GM23338 (cell line): ENCODE measurements around the gene REEP1. TPM values are rescaled to one million over a fixed set of nuclear protein-coding genes. Genes with fewer than 3 reads are reported as not detected.

ENCODE experiments used
- ATAC-seq: fragments of 200-7000 bp; cut with Tn5 transposase; 3 replicates; pipeline ENCODE4 v1.9.1; 2020
- DNase-seq: peaks from one replicate; pipeline ENCODE4 v3.0.0-alpha.2; 2015; ENCODE audit warnings: low spot score
- H2AFZ ChIP-seq: fragments of 200-600 bp; sonication (generic); 2 replicates; pipeline ENCODE4 v1.8.0; 2016; ENCODE audit warnings: antibody characterized with exemption, mild to moderate bottlenecking, moderate library complexity
- H3F3A ChIP-seq: fragments of 200-600 bp; sonication (generic); replicated peaks from 2 replicates; pipeline ENCODE4 v1.8.0; 2017; ENCODE audit warnings: antibody characterized with exemption, mixed run types, low read depth
- H3K27ac ChIP-seq: fragments of 200-600 bp; sonication (generic); 2 replicates; pipeline ENCODE4 v1.6.1; 2016; ENCODE audit warnings: low read depth
- H3K27me3 ChIP-seq: fragments of 200-600 bp; sonication (generic); 2 replicates; pipeline ENCODE4 v1.8.0; 2016; ENCODE audit warnings: mild to moderate bottlenecking, mixed run types, moderate library complexity; ENCODE audit not compliant: insufficient read depth
- H3K36me3 ChIP-seq: fragments of 200-600 bp; sonication (generic); 2 replicates; pipeline ENCODE4 v1.8.0; 2016; ENCODE audit warnings: mild to moderate bottlenecking; ENCODE audit not compliant: insufficient read depth
- H3K4me1 ChIP-seq: fragments of 200-600 bp; sonication (generic); 2 replicates; pipeline ENCODE4 v1.8.0; 2016; ENCODE audit warnings: mild to moderate bottlenecking, moderate library complexity; ENCODE audit not compliant: insufficient read depth
- H3K4me2 ChIP-seq: fragments of 200-600 bp; sonication (generic); 2 replicates; pipeline ENCODE4 v1.7.1; 2017; ENCODE audit warnings: mixed run types
- H3K4me3 ChIP-seq: fragments of 200-600 bp; sonication (generic); 2 replicates; pipeline ENCODE4 v1.6.1; 2016; ENCODE audit warnings: mixed run types
- H3K79me2 ChIP-seq: fragments of 200-600 bp; sonication (generic); replicated peaks from 2 replicates; pipeline ENCODE4 v1.8.0; 2017; ENCODE audit warnings: mild to moderate bottlenecking; ENCODE audit not compliant: insufficient read depth
- H3K9me2 ChIP-seq: fragments of 200-600 bp; sonication (generic); 2 replicates; pipeline ENCODE4 v1.8.0; 2017; ENCODE audit not compliant: insufficient read depth
- H4K20me1 ChIP-seq: fragments of 200-600 bp; sonication (generic); replicated peaks from 2 replicates; pipeline ENCODE4 v1.8.0; 2017; ENCODE audit warnings: mild to moderate bottlenecking; ENCODE audit not compliant: insufficient read depth
- H3K27ac Mint-ChIP-seq: 2 replicates; pipeline ENCODE4 v1.8.0; 2020; ENCODE audit warnings: inconsistent platforms, mild to moderate bottlenecking, moderate library complexity, mixed read lengths
- H3K27me3 Mint-ChIP-seq: 3 replicates; pipeline ENCODE4 v1.8.0; 2022; ENCODE audit warnings: low read depth, mild to moderate bottlenecking, moderate library complexity, mixed read lengths, inconsistent platforms; ENCODE audit not compliant: insufficient read depth, poor library complexity
- H3K36me3 Mint-ChIP-seq: 3 replicates; pipeline ENCODE4 v1.8.0; 2021; ENCODE audit warnings: low read depth, mild to moderate bottlenecking, inconsistent platforms, moderate library complexity, mixed read lengths
- H3K4me1 Mint-ChIP-seq: 3 replicates; pipeline ENCODE4 v1.8.0; 2020; ENCODE audit warnings: mild to moderate bottlenecking, inconsistent platforms, mixed read lengths
- H3K4me3 Mint-ChIP-seq: 3 replicates; pipeline ENCODE4 v1.8.0; 2021; ENCODE audit warnings: moderate library complexity, mild to moderate bottlenecking, inconsistent platforms, mixed read lengths
- H3K9me3 Mint-ChIP-seq: 3 replicates; pipeline ENCODE4 v1.8.0; 2020; ENCODE audit warnings: moderate library complexity, mild to moderate bottlenecking, inconsistent platforms, mixed read lengths
- CREB1 ChIP-seq: fragments of 250-450 bp; sonication (Bioruptor Pico); IDR thresholded peaks from 2 replicates; pipeline ENCODE4 v1.5.0; 2020; ENCODE audit warnings: low read depth, mild to moderate bottlenecking, moderate library complexity
- EZH2 ChIP-seq: fragments of 200-600 bp; sonication (generic); IDR thresholded peaks from one replicate; pipeline ENCODE4 v1.8.0; 2017; ENCODE audit warnings: antibody characterized with exemption, mild to moderate bottlenecking, low read depth; ENCODE audit not compliant: unreplicated experiment
- EZH2phosphoT487 ChIP-seq: fragments of 200-600 bp; sonication (generic); IDR thresholded peaks from one replicate; pipeline ENCODE4 v1.8.1; 2018; ENCODE audit warnings: antibody characterized with exemption; ENCODE audit not compliant: unreplicated experiment
- NANOG ChIP-seq: IDR thresholded peaks from 2 replicates; pipeline ENCODE4 v1.6.1; 2016; ENCODE audit warnings: antibody characterized with exemption, borderline replicate concordance
- POLR2AphosphoS5 ChIP-seq: IDR thresholded peaks from 2 replicates; pipeline ENCODE4 v1.6.1; 2016; ENCODE audit warnings: antibody characterized with exemption, low read depth
- STAT1 ChIP-seq: IDR thresholded peaks from one replicate; pipeline ENCODE4 v1.6.1; 2016; ENCODE audit warnings: antibody characterized with exemption; ENCODE audit not compliant: unreplicated experiment
- ZNF114 ChIP-seq: fragments of 250-450 bp; sonication (Bioruptor Pico); IDR thresholded peaks from 2 replicates; pipeline ENCODE4 v1.5.0; 2020; ENCODE audit warnings: mild to moderate bottlenecking, moderate library complexity
- ZNF331 ChIP-seq: fragments of 250-450 bp; sonication (Bioruptor Pico); IDR thresholded peaks from 2 replicates; pipeline ENCODE4 v1.5.0; 2020; ENCODE audit warnings: low read depth, mild to moderate bottlenecking, moderate library complexity
- polyA plus RNA-seq: library from polyadenylated mRNA; unstranded; fragments of >200 nt; fragmentation: Nextera tagmentation; extraction: Ambion mirVana; gene quantifications from 2 replicates; pipeline ENCODE4 v1.2.1, GENCODE V29; 2016
- total RNA-seq: library from RNA; depleted of rRNA; stranded (reverse); fragments of >200 nt; shearing (Covaris generic); gene quantifications from 2 replicates; pipeline ENCODE4 v1.2.3, GENCODE V29; 2014
- TF ChIP-seq, protein P1 (sequence below), 2 experiments: fragments of 200-600 bp in 1 of 2; sonication (generic) in 1 of 2; conservative IDR thresholded peaks; 2 replicates each; pipeline versions ENCODE4 v1.5.1 to v1.6.1; 2016 to 2017; ENCODE audit warnings: antibody characterized with exemption in 2 of 2, low read depth in 2 of 2, mild to moderate bottlenecking in 2 of 2, moderate library complexity in 1 of 2
- TF ChIP-seq, protein P2 (sequence below): IDR thresholded peaks from one replicate; pipeline ENCODE4 v1.6.1; 2018; ENCODE audit warnings: antibody characterized with exemption; ENCODE audit not compliant: unreplicated experiment

The REEP1 gene
- total and polyA plus RNA-seq, 2 experiments from 2014 or later = 1.6 to 1.8 TPM

DNA sequence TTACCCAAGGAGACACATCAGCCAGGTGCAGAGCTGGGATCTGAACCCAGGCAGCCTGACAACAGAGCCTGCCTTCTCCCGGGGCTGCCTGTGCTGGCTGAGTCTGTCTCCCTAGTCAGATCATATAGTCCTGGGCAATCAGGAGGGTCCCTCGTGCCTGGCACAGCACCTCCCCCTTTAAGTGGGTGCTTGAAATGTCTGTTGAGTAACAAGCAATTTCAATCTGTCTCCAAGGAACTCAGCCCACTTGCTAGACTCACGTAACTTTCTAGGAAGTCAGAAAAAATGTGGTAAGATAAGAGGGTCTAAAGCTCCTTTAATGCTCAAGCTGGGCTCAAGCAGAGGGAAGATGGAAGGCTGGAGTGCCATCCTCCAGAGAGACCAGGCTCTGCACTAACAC lies 51.9 kb downstream of the REEP1 start:
- Mint-ChIP-seq H3K4me1 (no peaks in the 10 kb centered on the region), H3K4me3 (no peak overlapping the region), H3K27me3 (peaks cover 1% of the 10 kb centered on the region), H3K27ac (no peak overlapping the region), H3K9me3 (no peaks in the 10 kb centered on the region), H3K36me3 (no peaks in the 10 kb centered on the region)
- no peak overlapping the region for H3K4me2 ChIP-seq
- TF ChIP-seq EZH2 = no peak
- no peak for TF ChIP-seq NANOG
- TF ChIP-seq ZNF331 (CRISPR knock-in tag) = no peak
- no peak overlapping the region for H2AFZ ChIP-seq
- H3K36me3 ChIP-seq = no peaks in the 10 kb centered on the region
- H4K20me1 ChIP-seq = no peaks in the 10 kb centered on the region
- no peaks in the 10 kb centered on the region for H3K79me2 ChIP-seq
- H3K27me3 ChIP-seq = no peaks in the 10 kb centered on the region
- DNase-seq (no peak), ATAC-seq (no peak)
- no peaks in the 10 kb centered on the region for H3K4me1 ChIP-seq
- no peak overlapping the region for H3K27ac ChIP-seq
- no peak overlapping the region for H3K4me3 ChIP-seq
- no peaks in the 10 kb centered on the region for H3F3A ChIP-seq
- H3K9me2 ChIP-seq = no peaks in the 10 kb centered on the region

DNA sequence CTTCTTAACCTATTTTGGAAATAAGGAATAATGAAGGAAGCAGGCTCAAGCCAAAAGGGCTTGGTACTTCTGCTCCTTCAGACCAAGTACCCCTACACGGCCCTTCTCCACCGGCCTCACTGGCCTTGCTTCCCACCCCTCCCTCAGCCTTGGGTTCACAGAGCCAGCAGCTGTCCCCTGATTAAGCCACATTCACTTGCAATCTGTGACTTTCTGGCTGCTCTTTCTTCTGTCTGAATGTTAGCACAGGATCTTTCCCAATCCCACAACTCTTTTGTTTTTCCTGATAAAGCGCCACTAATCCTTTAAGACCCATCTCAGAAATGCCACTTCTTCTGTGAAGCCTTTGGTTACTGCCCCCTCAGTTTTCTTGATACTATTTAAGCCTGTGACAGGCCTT lies 52.4 kb downstream of the REEP1 start:
- Histone ChIP-seq H3K4me1 (no peaks in the 10 kb centered on the region), H3K79me2 (no peaks in the 10 kb centered on the region), H4K20me1 (no peaks in the 10 kb centered on the region), H3F3A (no peaks in the 10 kb centered on the region), H3K4me3 (no peak overlapping the region), H2AFZ (no peak overlapping the region), H3K36me3 (no peaks in the 10 kb centered on the region), H3K4me2 (no peak overlapping the region), H3K9me2 (no peaks in the 10 kb centered on the region), H3K27ac (no peak overlapping the region), H3K27me3 (no peaks in the 10 kb centered on the region)
- Mint-ChIP-seq H3K4me3 (no peak overlapping the region), H3K4me1 (no peaks in the 10 kb centered on the region), H3K9me3 (no peaks in the 10 kb centered on the region), H3K27me3 (peaks cover 1% of the 10 kb centered on the region), H3K27ac (no peak overlapping the region), H3K36me3 (no peaks in the 10 kb centered on the region)
- ATAC-seq (no peak), DNase-seq (no peak)
- TF ChIP-seq CREB1 = no peak
- TF ChIP-seq, protein P1, sequence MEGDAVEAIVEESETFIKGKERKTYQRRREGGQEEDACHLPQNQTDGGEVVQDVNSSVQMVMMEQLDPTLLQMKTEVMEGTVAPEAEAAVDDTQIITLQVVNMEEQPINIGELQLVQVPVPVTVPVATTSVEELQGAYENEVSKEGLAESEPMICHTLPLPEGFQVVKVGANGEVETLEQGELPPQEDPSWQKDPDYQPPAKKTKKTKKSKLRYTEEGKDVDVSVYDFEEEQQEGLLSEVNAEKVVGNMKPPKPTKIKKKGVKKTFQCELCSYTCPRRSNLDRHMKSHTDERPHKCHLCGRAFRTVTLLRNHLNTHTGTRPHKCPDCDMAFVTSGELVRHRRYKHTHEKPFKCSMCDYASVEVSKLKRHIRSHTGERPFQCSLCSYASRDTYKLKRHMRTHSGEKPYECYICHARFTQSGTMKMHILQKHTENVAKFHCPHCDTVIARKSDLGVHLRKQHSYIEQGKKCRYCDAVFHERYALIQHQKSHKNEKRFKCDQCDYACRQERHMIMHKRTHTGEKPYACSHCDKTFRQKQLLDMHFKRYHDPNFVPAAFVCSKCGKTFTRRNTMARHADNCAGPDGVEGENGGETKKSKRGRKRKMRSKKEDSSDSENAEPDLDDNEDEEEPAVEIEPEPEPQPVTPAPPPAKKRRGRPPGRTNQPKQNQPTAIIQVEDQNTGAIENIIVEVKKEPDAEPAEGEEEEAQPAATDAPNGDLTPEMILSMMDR (conservative IDR thresholded peaks at IDR 0.05; ENCODE audit: low read depth in 2 of 2) = no peak
- no peak for TF ChIP-seq POLR2AphosphoS5
- no peak for TF ChIP-seq EZH2phosphoT487
- TF ChIP-seq STAT1 = no peak

DNA sequence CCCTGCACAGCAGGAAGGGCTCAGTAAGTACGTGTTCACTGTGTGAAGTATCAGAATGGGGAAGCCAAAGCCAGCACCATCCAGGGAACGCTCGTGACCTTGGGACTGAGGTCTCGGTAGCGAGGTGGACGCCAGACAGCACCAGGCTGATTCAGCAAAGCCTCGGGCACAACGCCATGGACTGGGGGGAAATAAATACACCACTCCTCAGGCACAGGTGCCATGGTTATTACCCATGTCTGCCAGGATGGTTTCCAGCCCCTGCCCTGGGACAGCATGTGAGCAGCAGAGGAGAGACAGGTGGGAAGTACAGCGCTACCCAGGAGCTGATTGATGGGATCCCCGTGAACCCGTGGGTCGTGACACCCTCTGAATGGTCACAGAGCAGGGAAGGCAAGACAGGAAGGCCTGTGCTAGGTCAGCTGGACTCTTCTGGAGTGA lies 53.0 kb downstream of the REEP1 start:
- Histone ChIP-seq H3F3A (no peaks in the 10 kb centered on the region), H3K9me2 (no peaks in the 10 kb centered on the region), H3K4me2 (no peak overlapping the region), H3K36me3 (no peaks in the 10 kb centered on the region), H3K4me3 (no peak overlapping the region), H3K27me3 (no peaks in the 10 kb centered on the region), H3K79me2 (no peaks in the 10 kb centered on the region), H3K27ac (no peak overlapping the region), H4K20me1 (no peaks in the 10 kb centered on the region), H3K4me1 (no peaks in the 10 kb centered on the region), H2AFZ (no peak overlapping the region)
- Mint-ChIP-seq H3K27me3 (peaks cover 1% of the 10 kb centered on the region), H3K4me3 (no peak overlapping the region), H3K4me1 (no peaks in the 10 kb centered on the region), H3K9me3 (no peaks in the 10 kb centered on the region), H3K36me3 (no peaks in the 10 kb centered on the region), H3K27ac (no peak overlapping the region)
- no peak for DNase-seq
- ATAC-seq = no peak
- TF ChIP-seq ZNF114 (CRISPR knock-in tag) (no peak), ZNF331 (CRISPR knock-in tag) (no peak), STAT1 (no peak), NANOG (no peak), EZH2 (no peak), POLR2AphosphoS5 (no peak)
- TF ChIP-seq, protein P2, sequence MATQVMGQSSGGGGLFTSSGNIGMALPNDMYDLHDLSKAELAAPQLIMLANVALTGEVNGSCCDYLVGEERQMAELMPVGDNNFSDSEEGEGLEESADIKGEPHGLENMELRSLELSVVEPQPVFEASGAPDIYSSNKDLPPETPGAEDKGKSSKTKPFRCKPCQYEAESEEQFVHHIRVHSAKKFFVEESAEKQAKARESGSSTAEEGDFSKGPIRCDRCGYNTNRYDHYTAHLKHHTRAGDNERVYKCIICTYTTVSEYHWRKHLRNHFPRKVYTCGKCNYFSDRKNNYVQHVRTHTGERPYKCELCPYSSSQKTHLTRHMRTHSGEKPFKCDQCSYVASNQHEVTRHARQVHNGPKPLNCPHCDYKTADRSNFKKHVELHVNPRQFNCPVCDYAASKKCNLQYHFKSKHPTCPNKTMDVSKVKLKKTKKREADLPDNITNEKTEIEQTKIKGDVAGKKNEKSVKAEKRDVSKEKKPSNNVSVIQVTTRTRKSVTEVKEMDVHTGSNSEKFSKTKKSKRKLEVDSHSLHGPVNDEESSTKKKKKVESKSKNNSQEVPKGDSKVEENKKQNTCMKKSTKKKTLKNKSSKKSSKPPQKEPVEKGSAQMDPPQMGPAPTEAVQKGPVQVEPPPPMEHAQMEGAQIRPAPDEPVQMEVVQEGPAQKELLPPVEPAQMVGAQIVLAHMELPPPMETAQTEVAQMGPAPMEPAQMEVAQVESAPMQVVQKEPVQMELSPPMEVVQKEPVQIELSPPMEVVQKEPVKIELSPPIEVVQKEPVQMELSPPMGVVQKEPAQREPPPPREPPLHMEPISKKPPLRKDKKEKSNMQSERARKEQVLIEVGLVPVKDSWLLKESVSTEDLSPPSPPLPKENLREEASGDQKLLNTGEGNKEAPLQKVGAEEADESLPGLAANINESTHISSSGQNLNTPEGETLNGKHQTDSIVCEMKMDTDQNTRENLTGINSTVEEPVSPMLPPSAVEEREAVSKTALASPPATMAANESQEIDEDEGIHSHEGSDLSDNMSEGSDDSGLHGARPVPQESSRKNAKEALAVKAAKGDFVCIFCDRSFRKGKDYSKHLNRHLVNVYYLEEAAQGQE = no peak
- TF ChIP-seq, protein P1 (conservative IDR thresholded peaks at IDR 0.05; ENCODE audit: low read depth in 2 of 2) = no peak
